ENCODE data around the gene TMEM11.
A peak's percentile ranks its signal among the peaks of the same experiment; 100 is the strongest.

Gene TMEM11

GRCh38 chr17:21214015-21214776, at the start of gene TMEM11:
Gene TMEM11 (minus strand): TSS chr17:21214161. CDS start chr17:21214152, 9 bp downstream.
- DNase-seq = peak; percentile 96

GRCh38 chr17:21263376-21263775, 49.4 kb upstream of the TMEM11 start:
- no peak for DNase-seq

GRCh38 chr17:21262259-21262993, 48.5 kb upstream of the TMEM11 start:
- DNase-seq = no peak

- no peak for DNase-seq
Measured at GRCh38 chr17:21258593-21258992, 44.6 kb upstream of the TMEM11 start.

- no peak for DNase-seq
Measured at GRCh38 chr17:21253646-21254441, 39.9 kb upstream of the TMEM11 start.

- DNase-seq = peak; percentile 61
Measured at GRCh38 chr17:21252796-21253645, 39.1 kb upstream of the TMEM11 start, which contains the start of gene NATD1. Gene NATD1 (minus strand): TSS chr17:21253410. CDS start chr17:21253264, 146 bp downstream.

- no peak for DNase-seq
Measured at GRCh38 chr17:21252289-21252795, 38.4 kb upstream of the TMEM11 start.

- no peak for DNase-seq
Measured at GRCh38 chr17:21251337-21252010, 37.5 kb upstream of the TMEM11 start.

GRCh38 chr17:21250854-21251253, 36.9 kb upstream of the TMEM11 start:
- DNase-seq = no peak

- no peak for DNase-seq
Measured at GRCh38 chr17:21249920-21250703, 36.2 kb upstream of the TMEM11 start.

GRCh38 chr17:21249086-21249795, 35.3 kb upstream of the TMEM11 start:
- DNase-seq = no peak

- DNase-seq = no peak
Measured at GRCh38 chr17:21248500-21248899, 34.5 kb upstream of the TMEM11 start.

- DNase-seq = no peak
Measured at GRCh38 chr17:21247552-21248258, 33.7 kb upstream of the TMEM11 start.

GRCh38 chr17:21246698-21247097, 32.7 kb upstream of the TMEM11 start:
- DNase-seq = no peak

- DNase-seq = no peak
Measured at GRCh38 chr17:21245639-21246084, 31.7 kb upstream of the TMEM11 start.

GRCh38 chr17:21243516-21244303, 29.7 kb upstream of the TMEM11 start:
- DNase-seq = no peak

GRCh38 chr17:21242780-21243515, 29.0 kb upstream of the TMEM11 start:
- no peak for DNase-seq
